OCI-M1 (cell line): Measurements from ENCODE around the gene CD79A.

Experiments
- DNase-seq: peaks from one replicate; lab custom pipeline; 2025; lab: John Stamatoyannopoulos, UW

The CD79A gene

GRCh38 chr19:41876847-41877832 is at the start of gene CD79A:
Gene CD79A (plus strand): TSS chr19:41877279. CDS start chr19:41877305, 26 bp downstream.
- DNase-seq: peak; percentile 82

- DNase-seq: no peak
Measured at GRCh38 chr19:41837981-41838708, 38.9 kb upstream of the CD79A start.

GRCh38 chr19:41839211-41839610 is 37.9 kb upstream of the CD79A start:
- DNase-seq: no peak

- DNase-seq: peak; percentile 38
Measured at GRCh38 chr19:41843371-41843770, 33.7 kb upstream of the CD79A start.

GRCh38 chr19:41844601-41845000 is 32.5 kb upstream of the CD79A start, which contains the start of gene LYPD4:
Gene LYPD4 (minus strand): TSS chr19:41844683. CDS start chr19:41839285, 5,398 bp downstream.
- no peak for DNase-seq

- DNase-seq: no peak
Measured at GRCh38 chr19:41845001-41845050, 32.3 kb upstream of the CD79A start, which contains the start of gene DMRTC2. Gene DMRTC2 (plus strand): TSS chr19:41845042. CDS start chr19:41847429, 2,387 bp downstream.

GRCh38 chr19:41845051-41845590 is 32.0 kb upstream of the CD79A start:
- DNase-seq: no peak

- DNase-seq: no peak
Measured at GRCh38 chr19:41847351-41848105, 29.6 kb upstream of the CD79A start.

GRCh38 chr19:41848666-41849065 is 28.4 kb upstream of the CD79A start:
- DNase-seq: no peak

- DNase-seq: no peak
Measured at GRCh38 chr19:41849067-41849466, 28.0 kb upstream of the CD79A start.

- no peak for DNase-seq
Measured at GRCh38 chr19:41850381-41850780, 26.7 kb upstream of the CD79A start.

GRCh38 chr19:41851456-41851855 is 25.6 kb upstream of the CD79A start:
- DNase-seq: no peak

- DNase-seq: no peak
Measured at GRCh38 chr19:41853344-41853743, 23.7 kb upstream of the CD79A start.

- peak; percentile 32 for DNase-seq
Measured at GRCh38 chr19:41853768-41854167, 23.3 kb upstream of the CD79A start.

- DNase-seq: no peak
Measured at GRCh38 chr19:41859213-41859617, 17.9 kb upstream of the CD79A start.

- DNase-seq: peak; percentile 100
Measured at GRCh38 chr19:41859618-41860418, 17.3 kb upstream of the CD79A start, which contains the start of gene RPS19. Gene RPS19 (plus strand): TSS chr19:41860255. CDS start chr19:41860775, 520 bp downstream.

- DNase-seq: peak; percentile 44
Measured at GRCh38 chr19:41860419-41861115, 16.5 kb upstream of the CD79A start.

GRCh38 chr19:41861116-41861768 is 15.8 kb upstream of the CD79A start:
- peak; percentile 44 for DNase-seq

GRCh38 chr19:41861846-41862245 is 15.2 kb upstream of the CD79A start:
- DNase-seq: no peak

- DNase-seq: no peak
Measured at GRCh38 chr19:41862445-41862986, 14.6 kb upstream of the CD79A start.
